D341Med (cell line): ENCODE measurements around the gene UBE2J2.

ENCODE experiments used
- DNase-seq: peaks from one replicate; pipeline ENCODE4 v3.0.0; 2012; ENCODE audit warnings: low spot score

Gene UBE2J2

DNA sequence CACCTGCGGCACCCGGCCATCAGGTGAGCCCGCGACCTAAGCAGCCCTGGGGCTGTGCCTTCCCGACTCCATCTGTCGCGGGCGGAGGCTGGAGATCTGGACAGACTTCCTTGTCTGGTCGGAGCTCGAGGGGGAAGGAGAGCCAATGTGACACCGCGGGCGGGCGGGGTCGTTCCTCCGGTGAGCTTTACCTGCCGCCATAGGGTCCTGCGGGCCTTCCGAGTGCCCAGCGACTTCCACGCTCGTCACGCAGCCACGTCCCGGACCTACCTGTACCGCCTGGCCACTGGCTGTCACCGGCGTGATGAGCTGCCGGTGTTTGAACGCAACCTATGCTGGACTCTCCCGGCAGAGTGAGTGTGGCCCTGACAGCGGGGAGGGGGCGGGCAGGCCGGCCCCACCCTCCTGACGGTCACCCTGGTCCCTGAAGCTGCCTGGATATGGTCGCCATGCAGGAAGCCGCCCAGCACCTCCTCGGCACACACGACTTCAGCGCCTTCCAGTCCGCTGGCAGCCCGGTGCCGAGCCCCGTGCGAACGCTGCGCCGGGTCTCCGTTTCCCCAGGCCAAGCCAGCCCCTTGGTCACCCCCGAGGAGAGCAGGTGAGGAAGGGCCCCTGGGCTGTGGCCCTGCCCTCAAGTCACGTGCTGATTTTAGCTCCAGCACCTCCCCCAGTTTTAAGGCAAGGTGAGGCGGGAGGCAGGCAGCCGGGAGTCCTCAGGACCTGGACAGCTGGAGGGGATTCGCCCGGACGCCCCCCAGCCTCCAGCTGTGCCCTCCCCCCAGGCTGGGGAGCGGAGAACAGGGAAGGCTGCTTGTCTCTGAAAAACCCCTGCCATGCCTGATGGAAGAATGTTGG lies 35.8 kb upstream of the UBE2J2 start:
- no peak for DNase-seq

GRCh38 chr1:1308756-1309250 lies 35.1 kb upstream of the UBE2J2 start:
- no peak for DNase-seq

DNA sequence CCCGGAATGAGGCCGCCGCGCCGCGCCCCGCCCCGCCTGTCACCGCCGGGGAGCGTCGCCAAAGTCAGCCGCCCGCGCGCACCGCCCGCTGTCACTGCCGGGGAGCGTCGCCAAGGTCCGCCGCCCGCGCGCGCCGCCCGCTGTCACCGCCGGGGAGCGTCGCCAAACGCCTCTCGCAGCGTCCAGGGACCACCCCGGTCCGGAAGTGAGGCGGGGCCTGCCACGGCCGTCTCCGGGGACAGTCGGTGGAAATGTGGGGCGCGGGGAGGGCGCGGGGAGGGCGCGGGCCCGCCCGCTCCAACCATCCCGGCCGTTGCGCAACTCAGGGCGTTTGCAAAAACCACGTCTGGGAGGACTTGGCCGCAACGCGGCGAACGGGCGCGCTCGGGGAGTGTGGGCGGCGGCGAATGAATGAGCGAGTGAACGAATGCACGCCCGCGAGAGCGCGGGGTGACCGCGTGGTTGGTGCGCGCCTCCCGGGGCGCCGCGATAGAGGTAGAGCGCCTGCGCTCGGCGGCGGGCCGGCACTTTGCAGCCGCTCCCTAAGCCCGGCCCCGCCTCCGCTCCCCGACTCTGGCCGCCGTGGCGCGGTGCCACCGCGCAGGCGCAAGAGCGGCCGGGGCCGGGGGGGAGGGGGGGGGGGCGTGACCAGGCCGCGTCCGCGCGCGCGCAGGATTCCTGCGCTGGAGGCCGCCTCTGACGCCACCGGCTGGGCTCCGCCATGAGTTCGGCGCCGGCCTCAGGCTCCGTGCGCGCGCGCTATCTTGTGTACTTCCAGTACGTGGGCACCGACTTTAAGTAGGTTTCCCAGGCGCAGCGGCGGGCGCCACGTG lies 34.5 kb upstream of the UBE2J2 start, which contains the start of the genes ACAP3 and PUSL1:
Gene ACAP3, minus strand, starts transcription at position 8 of the 833 bp plus-strand sequence. CDS start 115 bp downstream, outside the sequence.
Gene PUSL1, plus strand, starts transcription at position 675 of the 833 bp plus-strand sequence. Its CDS starts 47 bp downstream, at position 722.
- peak; percentile 96 for DNase-seq

- no peak for DNase-seq
Observed at GRCh38 chr1:1307261-1307922, 33.7 kb upstream of the UBE2J2 start.

- no peak for DNase-seq
Observed at GRCh38 chr1:1306661-1307260, 33.1 kb upstream of the UBE2J2 start.

DNA sequence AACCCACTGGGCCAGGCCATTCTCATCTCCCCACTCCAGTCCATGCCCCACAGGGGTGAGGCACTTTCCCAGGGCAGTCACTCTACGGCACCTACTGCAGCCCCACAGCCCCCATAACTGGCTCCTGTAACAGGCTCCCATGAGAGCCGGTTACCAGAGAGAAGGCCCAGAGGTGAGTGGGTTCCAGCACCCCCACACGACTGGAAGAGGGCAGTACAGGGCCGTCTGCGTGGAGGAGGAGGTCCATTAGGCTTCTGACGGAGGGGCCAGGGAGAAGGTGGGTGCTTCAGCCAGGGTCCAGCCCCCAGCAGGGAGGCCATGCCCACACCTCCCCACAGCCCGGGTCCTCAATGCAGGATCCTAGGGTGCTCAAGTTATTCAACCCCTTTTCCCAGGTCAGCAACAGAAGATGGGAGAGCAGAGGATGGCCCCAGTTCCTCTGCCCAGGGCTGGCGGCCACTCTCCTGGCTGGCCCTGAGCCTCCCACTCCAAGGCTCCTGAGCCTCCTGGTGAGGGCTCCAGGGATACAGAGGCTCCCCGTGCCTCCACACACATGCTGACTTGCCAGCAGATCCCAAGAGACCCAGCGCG lies 32.5 kb upstream of the UBE2J2 start:
- DNase-seq: no peak

- DNase-seq: peak; percentile 77
Observed at GRCh38 chr1:1305300-1306069, 31.8 kb upstream of the UBE2J2 start.

DNA sequence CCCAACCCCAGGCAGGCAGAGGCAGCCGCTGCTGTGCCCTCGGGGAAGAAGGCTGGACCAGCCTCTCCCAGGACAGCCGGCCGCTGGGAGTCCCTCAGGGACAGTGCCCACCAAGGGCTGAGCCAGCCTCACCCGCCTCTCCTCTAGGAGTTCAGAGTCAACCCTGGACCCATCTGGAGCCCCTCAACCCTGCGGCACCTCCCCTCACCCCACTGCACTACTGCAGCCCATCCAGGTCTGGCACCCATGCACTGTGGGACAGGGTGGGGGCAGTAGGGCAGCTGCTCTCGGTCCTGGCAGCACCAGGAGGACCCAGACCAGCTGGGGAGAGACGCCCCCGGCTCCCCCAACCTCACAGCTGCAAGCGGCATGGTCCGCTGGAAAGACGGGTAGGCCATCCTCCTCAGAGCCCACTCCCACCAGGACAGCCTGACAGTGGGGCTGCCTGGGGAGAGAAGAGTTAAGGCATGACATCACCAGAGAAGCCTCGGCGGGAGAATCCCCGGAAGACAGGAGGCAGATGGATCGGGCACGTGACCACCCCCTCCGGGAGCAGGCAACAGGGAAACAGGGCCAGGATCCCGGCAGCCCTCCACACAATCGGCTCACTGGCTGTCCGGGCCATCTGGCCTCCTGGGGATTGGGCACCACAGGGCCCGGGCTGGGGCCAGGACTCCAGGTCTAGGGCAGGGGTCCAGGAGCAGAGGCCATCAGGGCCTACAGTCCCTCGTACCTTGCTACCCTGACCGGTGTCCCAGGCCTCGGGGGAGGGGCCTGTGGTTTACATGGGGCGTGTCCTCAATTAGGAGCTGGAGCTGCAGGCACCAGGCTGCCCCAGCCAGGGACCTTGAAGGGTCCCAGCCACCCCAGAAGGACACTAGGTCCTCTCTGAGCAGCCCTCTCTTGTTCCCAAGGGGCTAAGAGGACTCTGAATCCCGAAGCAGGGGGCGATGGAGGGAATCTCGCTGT lies 31.0 kb upstream of the UBE2J2 start:
- DNase-seq: peak; percentile 86

- no peak for DNase-seq
Observed at GRCh38 chr1:1303736-1304135, 30.1 kb upstream of the UBE2J2 start.

DNA sequence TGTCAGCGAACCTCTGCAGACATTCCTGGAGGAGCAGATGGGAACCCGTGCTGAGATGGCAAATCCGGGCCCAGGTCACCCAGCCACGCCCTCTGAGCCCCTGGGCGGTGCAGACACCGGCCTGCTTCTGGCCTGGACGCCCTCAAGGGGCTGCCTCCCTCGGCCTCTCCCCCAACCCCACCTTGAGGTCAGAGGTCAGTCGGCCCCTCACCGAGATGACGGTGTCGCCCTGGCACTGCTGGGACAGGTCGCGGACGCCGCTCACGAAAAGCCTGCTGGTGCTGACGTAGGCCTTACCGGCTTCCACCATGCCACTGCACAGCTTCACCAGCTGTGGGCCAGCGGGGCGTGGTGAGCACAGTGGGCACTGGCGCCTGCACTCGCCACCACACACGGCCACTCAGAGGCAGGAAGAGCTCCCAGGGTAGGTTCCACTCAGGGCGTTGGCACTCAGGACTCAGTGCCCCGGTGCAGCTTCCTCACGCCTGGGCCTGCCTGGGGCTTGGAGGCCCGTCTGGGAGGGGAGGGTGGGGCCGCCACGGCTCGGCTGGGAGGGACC lies 29.4 kb upstream of the UBE2J2 start:
- DNase-seq: no peak

DNA sequence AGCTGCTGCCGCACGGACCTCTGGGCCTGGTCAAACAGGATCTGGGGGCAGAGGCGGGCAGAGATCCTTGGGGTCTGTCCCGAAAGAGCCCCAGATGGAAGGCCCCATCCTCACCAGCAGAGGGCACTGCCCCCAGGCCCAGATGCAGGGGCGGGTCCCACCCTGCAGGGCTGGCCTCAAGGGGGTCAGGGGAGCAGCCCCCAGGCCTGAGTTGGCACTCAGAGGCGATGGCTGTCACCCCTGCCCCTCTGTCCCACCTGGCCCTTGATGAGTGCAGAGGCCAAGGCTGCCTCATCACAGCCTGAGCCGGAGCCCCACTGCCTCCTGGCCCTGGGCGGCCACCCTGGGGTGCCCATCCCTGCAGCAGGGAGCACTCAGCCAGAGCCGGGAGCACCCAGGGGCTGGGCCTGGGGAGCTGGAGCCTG lies 28.4 kb upstream of the UBE2J2 start:
- DNase-seq: no peak

DNA sequence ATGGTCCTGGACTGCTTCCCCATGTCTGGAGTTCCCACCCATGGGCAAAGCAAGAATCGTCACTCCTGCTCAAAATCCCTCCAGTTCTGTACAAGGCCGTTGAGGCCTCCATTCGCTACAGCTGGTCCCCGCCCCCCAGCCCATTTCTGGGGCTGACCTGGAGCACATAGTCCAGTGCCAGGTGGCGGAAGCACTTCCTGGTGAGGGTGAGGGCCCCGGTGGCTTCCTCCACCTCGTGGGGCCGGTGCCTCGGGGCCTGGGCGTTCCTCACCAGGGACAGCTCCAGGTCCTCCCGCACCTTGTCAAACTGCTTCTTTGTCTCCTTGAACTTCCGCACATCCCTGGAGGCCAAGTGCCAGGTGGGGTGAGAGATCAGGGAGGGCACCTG lies 26.7 kb upstream of the UBE2J2 start:
- DNase-seq: no peak

GRCh38 chr1:1299686-1300351 lies 26.2 kb upstream of the UBE2J2 start:
- DNase-seq: no peak

DNA sequence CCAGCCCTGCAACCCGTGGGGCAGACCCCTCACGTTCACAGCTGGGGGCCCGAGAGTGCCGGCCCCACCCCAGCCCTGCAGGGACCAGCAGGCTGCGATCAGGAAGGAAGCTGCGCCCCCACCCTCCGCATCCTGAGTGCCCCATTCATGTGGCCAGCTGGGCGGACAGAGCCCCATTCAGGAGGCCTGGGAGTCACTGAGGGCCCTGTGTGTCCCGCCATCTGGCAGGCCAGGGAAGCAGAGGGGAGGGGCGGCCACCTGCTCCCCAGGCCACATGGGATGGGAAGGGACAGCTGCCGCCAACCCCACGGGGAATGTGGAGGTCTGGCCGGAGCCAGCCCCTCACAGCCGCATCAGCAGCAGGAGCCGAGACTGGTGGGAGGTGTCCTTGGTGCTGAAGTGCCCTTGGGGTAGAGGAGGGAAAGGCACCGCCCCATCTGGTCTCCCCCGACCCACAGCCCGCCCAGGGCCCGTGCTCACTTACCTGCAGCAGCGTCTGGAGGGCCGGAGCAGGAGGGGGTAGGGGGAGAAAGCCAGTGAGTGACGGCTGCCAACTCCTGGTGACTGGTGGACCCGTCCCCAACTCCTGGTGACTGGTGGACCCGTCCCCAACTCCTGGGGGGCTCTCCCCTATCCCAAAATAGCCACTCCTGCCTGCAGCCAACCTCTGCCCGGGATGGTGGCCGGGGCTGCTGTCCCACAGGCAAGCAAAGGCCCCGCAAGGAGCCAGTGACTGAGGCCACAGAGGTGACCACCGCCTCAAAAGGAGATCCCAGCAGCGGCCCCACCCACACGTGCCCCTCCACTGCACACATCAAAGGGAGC lies 25.4 kb upstream of the UBE2J2 start:
- peak; percentile 73 for DNase-seq

GRCh38 chr1:1297802-1298424 lies 24.3 kb upstream of the UBE2J2 start:
- no peak for DNase-seq

- no peak for DNase-seq
Observed at GRCh38 chr1:1296070-1297061, 22.7 kb upstream of the UBE2J2 start.
